ENCODE data around the gene FECH.

The FECH gene

DNA sequence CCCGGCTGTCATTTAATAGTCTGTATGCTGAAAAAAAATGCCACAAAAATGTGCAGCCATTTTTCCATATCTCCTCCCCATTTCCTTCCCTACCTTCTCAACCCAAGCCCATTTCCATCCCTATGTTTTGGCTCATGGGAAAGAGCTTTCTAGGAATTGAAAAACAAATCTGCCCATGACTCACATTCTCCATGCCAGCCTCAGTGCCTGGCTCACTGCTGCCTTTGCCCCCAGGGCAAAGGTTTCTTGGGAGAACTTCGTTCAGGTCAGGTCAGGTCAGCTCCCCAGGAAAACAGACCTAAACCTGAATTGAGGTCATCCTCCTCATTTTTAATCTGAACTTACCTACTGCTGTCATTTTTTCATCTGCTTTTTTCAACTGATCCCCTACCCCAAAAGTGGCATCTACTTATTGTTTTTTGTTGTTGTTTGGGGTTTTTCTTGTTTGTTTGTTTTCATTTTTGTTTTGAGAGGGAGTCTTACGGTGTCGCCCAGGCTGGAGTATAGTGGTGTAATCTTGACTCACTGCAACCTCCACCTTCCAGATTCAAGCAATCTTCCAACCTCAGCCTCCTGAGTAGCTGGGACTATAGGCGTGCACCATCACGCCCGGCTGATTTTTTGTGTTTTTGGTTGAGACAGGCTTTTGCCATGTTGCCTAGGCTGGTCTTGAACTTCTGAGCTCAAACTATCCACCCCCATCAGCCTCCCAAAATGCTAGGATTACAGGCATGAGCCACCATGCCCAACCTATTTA is 66.7 kb downstream of the FECH start:
- no peak for TF ChIP-seq CTCF (IDR thresholded peaks at IDR 0.05; ENCODE audit: low read depth, low read length, missing control alignments)
- no peak for DNase-seq (ENCODE audit: low read depth)
- no peak overlapping the region for H3K4me3 ChIP-seq (ENCODE audit: low read depth, low read length)

- no peak for TF ChIP-seq CTCF (IDR thresholded peaks at IDR 0.05; ENCODE audit: low read depth, low read length, missing control alignments)
- no peak overlapping the region for H3K4me3 ChIP-seq (ENCODE audit: low read depth, low read length)
- DNase-seq (ENCODE audit: low read depth) = no peak
Measured at GRCh38 chr18:57518533-57518932, 68.0 kb downstream of the FECH start.

GRCh38 chr18:57516056-57516455 is 70.4 kb downstream of the FECH start:
- no peak for TF ChIP-seq CTCF (IDR thresholded peaks at IDR 0.05; ENCODE audit: low read depth, low read length, missing control alignments)
- no peak for DNase-seq (ENCODE audit: low read depth)

DNA sequence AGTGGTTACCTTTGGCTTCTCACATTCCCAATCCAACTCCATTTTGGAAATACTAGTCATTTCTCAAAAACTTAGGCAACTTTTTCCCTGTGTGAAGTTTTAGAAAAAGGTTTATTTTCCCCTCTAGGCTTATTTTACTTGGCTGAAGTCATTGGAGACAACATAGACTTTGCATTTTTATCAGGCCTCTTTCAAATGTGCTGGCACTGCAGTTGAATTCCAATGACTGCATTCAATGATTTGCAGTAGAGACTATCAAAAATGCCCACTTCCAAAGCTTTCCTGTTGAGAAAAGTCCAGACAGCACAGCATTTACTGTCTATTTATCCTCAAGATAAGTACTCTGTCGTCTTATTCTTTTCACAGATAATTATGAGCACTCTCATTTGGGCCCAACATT is 81.3 kb downstream of the FECH start:
- TF ChIP-seq CTCF (IDR thresholded peaks at IDR 0.05; ENCODE audit: low read depth, low read length, missing control alignments) = no peak
- DNase-seq (ENCODE audit: low read depth) = no peak
- H3K4me3 ChIP-seq (ENCODE audit: low read depth, low read length) = no peak overlapping the region

More at GRCh38 chr18:57516056-57516455, 70.4 kb downstream of the FECH start:
- no peak overlapping the region for H3K4me3 ChIP-seq (ENCODE audit: low read depth, low read length)

DNA sequence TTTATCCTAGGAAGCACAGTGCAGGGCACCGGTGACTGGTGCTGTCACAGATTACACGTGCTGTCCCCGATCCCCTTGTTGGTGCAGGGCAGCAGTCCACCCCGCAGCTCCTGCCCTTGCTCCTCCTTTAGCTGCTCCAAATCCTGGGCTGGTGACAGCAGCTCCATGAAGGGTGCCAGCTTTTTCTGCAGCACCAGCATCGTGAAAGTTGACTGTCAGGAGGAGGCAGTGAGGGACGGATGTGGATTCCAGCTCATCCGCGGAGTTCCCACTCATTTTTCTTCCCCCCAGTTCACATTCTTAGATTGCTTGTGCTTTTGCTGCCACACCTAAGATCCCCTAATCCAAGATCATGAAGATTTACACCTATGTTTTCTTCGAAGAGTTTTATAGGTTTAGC is 83.9 kb downstream of the FECH start:
- TF ChIP-seq CTCF (IDR thresholded peaks at IDR 0.05; ENCODE audit: low read depth, low read length, missing control alignments) = no peak
- no peak for DNase-seq (ENCODE audit: low read depth)
- no peak overlapping the region for H3K4me3 ChIP-seq (ENCODE audit: low read depth, low read length)

DNA sequence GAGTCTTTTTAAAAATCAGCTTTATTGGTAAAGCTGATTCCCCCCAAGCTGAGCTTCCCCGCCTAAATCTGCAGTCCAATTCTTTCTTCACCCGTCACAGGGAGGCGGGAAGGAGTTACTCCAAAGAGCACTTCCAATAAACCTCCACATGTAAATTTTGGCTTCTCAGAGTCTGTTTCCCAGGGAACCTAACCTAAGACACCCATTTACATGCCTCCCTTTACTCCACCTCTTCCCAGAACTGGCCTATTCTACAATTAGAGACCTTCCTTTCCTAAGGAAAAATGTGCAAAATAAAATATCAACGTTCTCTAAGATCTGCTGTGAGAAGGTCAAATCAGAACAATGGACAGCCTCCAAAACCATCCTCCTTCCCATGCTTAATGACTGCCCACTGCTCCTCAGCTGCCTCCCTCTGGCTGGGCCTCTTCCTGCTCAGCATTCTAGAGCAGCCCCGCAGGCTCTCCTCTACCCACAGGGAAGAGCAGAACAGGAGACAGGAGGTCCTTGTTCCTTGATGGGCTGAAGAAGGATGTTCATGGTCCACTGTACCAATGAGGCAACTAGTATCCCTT is 87.7 kb downstream of the FECH start:
- no peak for DNase-seq (ENCODE audit: low read depth)
- no peak for TF ChIP-seq CTCF (IDR thresholded peaks at IDR 0.05; ENCODE audit: low read depth, low read length, missing control alignments)

More for the DNA sequence above, 87.7 kb downstream of the FECH start:
- no peak overlapping the region for H3K4me3 ChIP-seq (ENCODE audit: low read depth, low read length)
